Muscle of back (tissue), 11 donors: Measurements from ENCODE around the gene SPACDR. TPM values are rescaled to one million over a fixed set of nuclear protein-coding genes. Genes with fewer than 3 reads are reported as not detected.

Experiments
- DNase-seq, 3 donors: peaks; one replicate each; pipeline versions ENCODE4 v3.0.0 to v3.0.0-alpha.2; 2013
- polyA plus RNA-seq, 10 donors: library from polyadenylated mRNA; unstranded; fragments of 120-200 nt; gene quantifications; one replicate each; pipeline ENCODE4 v1.2.1, GENCODE V29; 2013; ENCODE audit not compliant: insufficient read length in 10 of 10

SPACDR gene
- polyA plus RNA-seq, 10 donors = 0.86 to 3.5 (median 1.4) TPM

- no peak for DNase-seq
Measured at GRCh38 chr7:100419660-100420226, 44.3 kb downstream of the SPACDR start.

DNA sequence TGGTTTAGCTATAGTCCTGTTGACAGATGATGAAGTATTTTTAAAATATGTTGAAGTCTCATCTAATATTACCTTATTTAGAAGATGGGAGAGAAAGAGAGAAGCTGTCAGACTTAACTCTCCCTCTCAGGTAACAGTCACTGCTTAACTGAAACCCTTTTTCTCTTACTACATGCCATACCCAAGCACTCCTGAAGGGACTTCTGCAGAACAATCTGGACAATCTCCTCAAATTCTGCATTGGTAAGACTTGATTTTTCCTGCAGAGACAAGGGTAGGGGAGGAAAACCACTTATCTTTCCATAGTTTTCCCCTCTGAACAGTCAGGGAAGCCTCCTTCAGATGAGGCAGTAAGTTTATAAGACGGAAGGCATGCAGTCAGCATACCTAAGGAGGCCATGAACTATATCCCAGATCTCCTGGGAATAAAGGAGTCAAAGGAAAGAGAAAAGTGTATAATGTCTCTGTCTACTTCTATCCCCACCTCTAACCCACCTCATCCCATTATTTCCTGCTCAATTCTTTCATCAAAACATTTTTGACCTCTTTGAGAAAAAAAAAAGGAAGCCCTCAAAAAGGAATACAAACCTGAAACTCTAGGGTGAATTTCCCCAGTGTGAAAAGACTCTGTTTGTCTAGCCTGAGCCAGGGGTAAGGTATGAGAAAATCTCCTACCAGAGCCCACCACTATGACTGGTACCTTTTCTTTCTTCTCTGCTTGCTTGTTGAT is 45.0 kb downstream of the SPACDR start:
- DNase-seq = no peak

DNA sequence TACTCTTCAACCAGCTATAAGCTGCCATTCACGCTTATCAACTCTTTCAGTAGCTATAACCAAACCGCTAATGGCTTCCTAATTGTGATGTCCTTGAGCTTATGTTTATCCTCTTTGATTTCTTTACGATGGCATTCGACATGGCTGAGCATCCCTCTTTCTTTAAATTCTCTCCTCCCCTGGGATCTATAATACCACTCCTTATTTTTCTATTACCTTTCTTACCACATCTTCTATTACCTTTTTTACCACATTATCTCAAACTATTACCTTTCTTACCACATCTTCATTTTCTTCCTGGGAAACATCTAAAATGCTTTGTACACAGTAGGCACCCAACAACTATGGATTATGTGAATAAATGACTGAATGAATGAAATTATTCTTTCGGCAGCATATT is 48.6 kb downstream of the SPACDR start:
- DNase-seq = no peak

GRCh38 chr7:100413889-100414288 is 50.2 kb downstream of the SPACDR start:
- no peak for DNase-seq

DNA sequence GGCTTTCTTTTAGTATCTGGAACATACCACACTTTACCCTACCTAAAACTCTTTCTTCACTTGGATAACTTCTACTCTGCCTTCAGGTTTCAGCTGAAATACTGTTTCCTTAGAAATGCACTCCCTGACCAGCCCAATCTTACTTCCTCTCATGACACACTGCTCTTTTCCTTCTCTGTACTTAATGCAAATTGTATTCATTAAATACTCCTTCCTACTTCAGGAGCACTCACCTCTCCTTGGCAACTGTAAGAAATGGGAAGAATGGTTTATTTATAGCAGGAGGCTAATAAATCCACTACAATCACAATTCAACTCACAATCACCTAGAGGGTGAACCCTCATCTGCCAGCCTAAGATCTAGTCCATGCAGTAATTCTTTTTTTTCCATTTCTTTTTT is 50.7 kb downstream of the SPACDR start:
- no peak for DNase-seq

DNA sequence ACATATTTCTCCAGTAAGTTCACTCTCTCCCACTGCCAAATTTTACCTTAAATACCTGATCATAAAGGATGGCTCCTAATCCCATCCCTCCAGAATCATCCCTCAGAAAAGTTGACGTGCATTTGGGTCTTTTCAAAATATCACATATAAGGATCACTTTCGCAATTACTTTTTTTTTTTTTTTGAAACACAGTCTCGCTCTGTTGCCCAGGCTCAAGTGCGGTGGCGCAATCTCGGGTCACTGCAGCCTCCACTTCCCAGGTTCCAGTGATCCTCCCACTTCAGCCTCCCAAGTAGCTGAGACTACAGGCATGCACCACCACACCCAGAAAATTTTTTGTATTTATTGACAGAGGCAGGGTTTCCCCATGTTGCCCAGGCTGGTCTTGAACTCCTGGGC is 53.0 kb downstream of the SPACDR start:
- no peak for DNase-seq

DNA sequence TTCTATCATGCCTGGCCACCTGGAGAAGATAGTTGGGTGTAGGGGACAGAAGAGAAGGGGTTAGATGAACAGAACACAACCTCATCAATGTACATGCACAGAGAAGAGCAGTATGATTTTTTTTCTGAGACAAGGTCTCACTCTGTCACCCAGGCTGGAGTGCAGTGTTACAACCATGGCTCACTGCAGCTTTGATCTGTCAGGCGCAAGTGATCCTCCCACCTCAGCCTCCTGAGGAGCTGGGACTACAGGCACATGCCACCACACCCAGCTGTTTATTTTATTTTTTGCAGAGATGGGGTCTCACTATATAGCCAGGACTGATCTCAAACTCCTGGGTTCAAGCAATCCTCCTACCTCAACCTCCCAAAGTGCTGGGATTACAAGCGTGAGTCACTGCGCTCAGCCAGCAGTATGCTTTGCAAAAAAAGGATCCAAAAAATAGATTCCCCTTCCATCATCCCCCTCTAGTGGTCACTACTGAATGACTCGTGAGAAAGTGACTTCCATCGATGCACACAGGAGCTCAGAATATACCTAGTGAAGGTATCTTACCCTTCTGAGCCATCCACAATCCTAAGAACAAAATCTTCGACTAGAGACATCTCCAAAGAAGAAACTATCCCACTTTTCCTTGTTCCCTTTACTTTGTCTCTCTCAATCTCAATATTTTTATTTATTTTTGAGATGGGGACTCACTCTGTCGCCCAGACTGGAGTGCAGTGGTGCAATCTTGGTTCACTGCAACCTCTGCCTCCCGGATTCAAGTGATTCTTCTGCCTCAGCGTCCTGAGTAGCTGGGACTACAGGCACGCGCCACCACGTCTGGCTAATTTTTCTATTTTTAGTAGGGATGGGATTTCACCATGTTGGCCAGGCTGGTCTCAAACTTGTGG is 56.5 kb downstream of the SPACDR start:
- DNase-seq = peak; percentile 62 to 81 (median 64)

- no peak for DNase-seq
Measured at GRCh38 chr7:100406767-100407166, 57.3 kb downstream of the SPACDR start.

Other genes with a start within 250 kb of the SPACDR start
- gene PVRIG, start 244.3 kb downstream of the SPACDR start, polyA plus RNA-seq = 10 to 100 TPM in 1 of 10 donors, 1 to 10 TPM in 9; 2.6 to 11.6 (median 4.7) TPM
- 1 to 10 TPM; 4.4 to 7.2 (median 5.6) TPM for gene SPDYE3, start 156.6 kb downstream of the SPACDR start, polyA plus RNA-seq
- gene PILRB, start 106.1 kb downstream of the SPACDR start, polyA plus RNA-seq = 10 to 100 TPM; 11.6 to 30.5 (median 14.5) TPM
- 1 to 10 TPM; 1.8 to 6.2 (median 2.7) TPM for gene PILRA, start 90.8 kb downstream of the SPACDR start, polyA plus RNA-seq
- 1 to 10 TPM; 4.0 to 7.6 (median 5.4) TPM for gene ZCWPW1, start 35.6 kb downstream of the SPACDR start, polyA plus RNA-seq
- gene MEPCE, start 34.4 kb downstream of the SPACDR start, polyA plus RNA-seq = 10 to 100 TPM; 25.2 to 38.4 (median 33.6) TPM
- gene PPP1R35, start 27.8 kb downstream of the SPACDR start, polyA plus RNA-seq = 10 to 100 TPM in 8 of 10 donors, 1 to 10 TPM in 2; 7.7 to 18.0 (median 12.0) TPM
- 10 to 100 TPM; 30.3 to 46.3 (median 40.1) TPM for gene TSC22D4, start 15.0 kb upstream of the SPACDR start, polyA plus RNA-seq
- gene NYAP1, start 19.7 kb upstream of the SPACDR start, polyA plus RNA-seq = 1 to 10 TPM; 1.1 to 3.4 (median 1.7) TPM
- 10 to 100 TPM in 5 of 10 donors, 1 to 10 TPM in 5; 8.6 to 12.5 (median 9.8) TPM for gene AGFG2, start 74.9 kb upstream of the SPACDR start, polyA plus RNA-seq
- 1 to 10 TPM; 1.5 to 5.3 (median 2.6) TPM for gene SAP25, start 109.6 kb upstream of the SPACDR start, polyA plus RNA-seq
- gene LRCH4, start 121.9 kb upstream of the SPACDR start, polyA plus RNA-seq = 10 to 100 TPM; 16.7 to 30.5 (median 22.7) TPM
- 1 to 10 TPM in 4 of 10 donors, under 1 TPM in 6; 0.74 to 2.0 (median 0.94) TPM for gene FBXO24, start 122.1 kb upstream of the SPACDR start, polyA plus RNA-seq
- gene PCOLCE, start 138.1 kb upstream of the SPACDR start, polyA plus RNA-seq = 100 to 1,000 TPM; 202 to 371 (median 254) TPM
- gene MOSPD3, start 148.3 kb upstream of the SPACDR start, polyA plus RNA-seq = 10 to 100 TPM; 11.8 to 20.0 (median 15.8) TPM
- gene TFR2, start 177.3 kb upstream of the SPACDR start, polyA plus RNA-seq = 1 to 10 TPM in 4 of 10 donors, under 1 TPM in 6; 0.46 to 1.4 (median 0.98) TPM
- under 1 TPM in 1 of 10 donors, not detected in 9; 0.14 TPM for gene ACTL6B, start 192.2 kb upstream of the SPACDR start, polyA plus RNA-seq
- gene GNB2, start 209.5 kb upstream of the SPACDR start, polyA plus RNA-seq = 100 to 1,000 TPM; 110 to 181 (median 147) TPM
- 10 to 100 TPM; 18.0 to 36.2 (median 26.0) TPM for gene GIGYF1, start 230.0 kb upstream of the SPACDR start, polyA plus RNA-seq
- 10 to 100 TPM; 13.6 to 33.1 (median 18.9) TPM for gene POP7, start 241.9 kb upstream of the SPACDR start, polyA plus RNA-seq